HL-60 (cell line): ENCODE data around the gene DNAH2.

Experiments used
- DNase-seq, 2 experiments: peaks; one replicate each; pipeline ENCODE4 v3.0.0-alpha.2; 2010 to 2020; ENCODE audit warnings: low read depth in 1 of 2, low spot score in 1 of 2
- H3K27ac ChIP-seq: fragments of 250-450 bp; sonication (Bioruptor Pico); replicated peaks from 2 replicates; pipeline ENCODE4 v1.5.1; 2020; ENCODE audit warnings: mild to moderate bottlenecking, moderate library complexity
- H3K27me3 ChIP-seq: fragments of 250-450 bp; sonication (Bioruptor Pico); 2 replicates; pipeline ENCODE4 v1.5.1; 2021; ENCODE audit warnings: mild to moderate bottlenecking, moderate library complexity; ENCODE audit not compliant: insufficient read depth, poor library complexity, severe bottlenecking
- H3K4me3 ChIP-seq: replicated peaks from 2 replicates; pipeline ENCODE4 v1.5.1; 2011; ENCODE audit warnings: mild to moderate bottlenecking, control low read depth, low read length; ENCODE audit not compliant: insufficient read depth
- GABPA ChIP-seq: IDR thresholded peaks from 2 replicates; pipeline ENCODE4 v1.6.1; 2012; ENCODE audit warnings: low read depth
- POLR2AphosphoS5 ChIP-seq: IDR thresholded peaks from 2 replicates; pipeline ENCODE4 v1.6.1; 2012; ENCODE audit warnings: low read depth
- SPI1 ChIP-seq: IDR thresholded peaks from 2 replicates; pipeline ENCODE4 v1.6.1; 2012; ENCODE audit warnings: low read depth, mild to moderate bottlenecking, borderline replicate concordance
- TF ChIP-seq, protein P1 (sequence below): IDR thresholded peaks from 2 replicates; pipeline ENCODE4 v1.6.1; 2012; ENCODE audit warnings: low read depth; ENCODE audit not compliant: insufficient replicate concordance
- TF ChIP-seq, protein P2 (sequence below): IDR thresholded peaks from one replicate; pipeline ENCODE4 v1.5.1; 2011; ENCODE audit warnings: low read length, control low read depth, inconsistent platforms; ENCODE audit not compliant: insufficient read depth

Gene DNAH2

DNA sequence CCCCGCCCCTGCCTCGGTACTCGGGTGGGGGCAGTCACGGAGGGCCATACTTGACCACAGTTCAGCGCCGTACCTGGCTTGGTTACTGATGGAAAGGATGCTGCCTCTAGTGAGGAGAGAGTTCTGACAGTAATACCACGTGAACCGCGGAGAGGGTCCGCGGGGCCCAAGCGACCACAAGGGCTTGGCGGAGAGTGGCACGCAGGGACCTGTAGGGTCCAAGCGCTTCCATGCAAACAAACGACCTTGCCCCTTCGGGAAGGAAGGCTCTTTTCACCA lies 125.7 kb downstream of the DNAH2 start:
- TF ChIP-seq POLR2AphosphoS5 (no peak), GABPA (no peak), SPI1 (no peak)
- TF ChIP-seq, protein P1, sequence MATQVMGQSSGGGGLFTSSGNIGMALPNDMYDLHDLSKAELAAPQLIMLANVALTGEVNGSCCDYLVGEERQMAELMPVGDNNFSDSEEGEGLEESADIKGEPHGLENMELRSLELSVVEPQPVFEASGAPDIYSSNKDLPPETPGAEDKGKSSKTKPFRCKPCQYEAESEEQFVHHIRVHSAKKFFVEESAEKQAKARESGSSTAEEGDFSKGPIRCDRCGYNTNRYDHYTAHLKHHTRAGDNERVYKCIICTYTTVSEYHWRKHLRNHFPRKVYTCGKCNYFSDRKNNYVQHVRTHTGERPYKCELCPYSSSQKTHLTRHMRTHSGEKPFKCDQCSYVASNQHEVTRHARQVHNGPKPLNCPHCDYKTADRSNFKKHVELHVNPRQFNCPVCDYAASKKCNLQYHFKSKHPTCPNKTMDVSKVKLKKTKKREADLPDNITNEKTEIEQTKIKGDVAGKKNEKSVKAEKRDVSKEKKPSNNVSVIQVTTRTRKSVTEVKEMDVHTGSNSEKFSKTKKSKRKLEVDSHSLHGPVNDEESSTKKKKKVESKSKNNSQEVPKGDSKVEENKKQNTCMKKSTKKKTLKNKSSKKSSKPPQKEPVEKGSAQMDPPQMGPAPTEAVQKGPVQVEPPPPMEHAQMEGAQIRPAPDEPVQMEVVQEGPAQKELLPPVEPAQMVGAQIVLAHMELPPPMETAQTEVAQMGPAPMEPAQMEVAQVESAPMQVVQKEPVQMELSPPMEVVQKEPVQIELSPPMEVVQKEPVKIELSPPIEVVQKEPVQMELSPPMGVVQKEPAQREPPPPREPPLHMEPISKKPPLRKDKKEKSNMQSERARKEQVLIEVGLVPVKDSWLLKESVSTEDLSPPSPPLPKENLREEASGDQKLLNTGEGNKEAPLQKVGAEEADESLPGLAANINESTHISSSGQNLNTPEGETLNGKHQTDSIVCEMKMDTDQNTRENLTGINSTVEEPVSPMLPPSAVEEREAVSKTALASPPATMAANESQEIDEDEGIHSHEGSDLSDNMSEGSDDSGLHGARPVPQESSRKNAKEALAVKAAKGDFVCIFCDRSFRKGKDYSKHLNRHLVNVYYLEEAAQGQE = no peak
- TF ChIP-seq, protein P2, sequence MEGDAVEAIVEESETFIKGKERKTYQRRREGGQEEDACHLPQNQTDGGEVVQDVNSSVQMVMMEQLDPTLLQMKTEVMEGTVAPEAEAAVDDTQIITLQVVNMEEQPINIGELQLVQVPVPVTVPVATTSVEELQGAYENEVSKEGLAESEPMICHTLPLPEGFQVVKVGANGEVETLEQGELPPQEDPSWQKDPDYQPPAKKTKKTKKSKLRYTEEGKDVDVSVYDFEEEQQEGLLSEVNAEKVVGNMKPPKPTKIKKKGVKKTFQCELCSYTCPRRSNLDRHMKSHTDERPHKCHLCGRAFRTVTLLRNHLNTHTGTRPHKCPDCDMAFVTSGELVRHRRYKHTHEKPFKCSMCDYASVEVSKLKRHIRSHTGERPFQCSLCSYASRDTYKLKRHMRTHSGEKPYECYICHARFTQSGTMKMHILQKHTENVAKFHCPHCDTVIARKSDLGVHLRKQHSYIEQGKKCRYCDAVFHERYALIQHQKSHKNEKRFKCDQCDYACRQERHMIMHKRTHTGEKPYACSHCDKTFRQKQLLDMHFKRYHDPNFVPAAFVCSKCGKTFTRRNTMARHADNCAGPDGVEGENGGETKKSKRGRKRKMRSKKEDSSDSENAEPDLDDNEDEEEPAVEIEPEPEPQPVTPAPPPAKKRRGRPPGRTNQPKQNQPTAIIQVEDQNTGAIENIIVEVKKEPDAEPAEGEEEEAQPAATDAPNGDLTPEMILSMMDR = no peak
- H3K27ac ChIP-seq = peak overlapping the region; percentile 95
- no peaks in the 10 kb centered on the region for H3K27me3 ChIP-seq
- DNase-seq = no peak
- H3K4me3 ChIP-seq = peak overlapping the region; percentile 56

DNA sequence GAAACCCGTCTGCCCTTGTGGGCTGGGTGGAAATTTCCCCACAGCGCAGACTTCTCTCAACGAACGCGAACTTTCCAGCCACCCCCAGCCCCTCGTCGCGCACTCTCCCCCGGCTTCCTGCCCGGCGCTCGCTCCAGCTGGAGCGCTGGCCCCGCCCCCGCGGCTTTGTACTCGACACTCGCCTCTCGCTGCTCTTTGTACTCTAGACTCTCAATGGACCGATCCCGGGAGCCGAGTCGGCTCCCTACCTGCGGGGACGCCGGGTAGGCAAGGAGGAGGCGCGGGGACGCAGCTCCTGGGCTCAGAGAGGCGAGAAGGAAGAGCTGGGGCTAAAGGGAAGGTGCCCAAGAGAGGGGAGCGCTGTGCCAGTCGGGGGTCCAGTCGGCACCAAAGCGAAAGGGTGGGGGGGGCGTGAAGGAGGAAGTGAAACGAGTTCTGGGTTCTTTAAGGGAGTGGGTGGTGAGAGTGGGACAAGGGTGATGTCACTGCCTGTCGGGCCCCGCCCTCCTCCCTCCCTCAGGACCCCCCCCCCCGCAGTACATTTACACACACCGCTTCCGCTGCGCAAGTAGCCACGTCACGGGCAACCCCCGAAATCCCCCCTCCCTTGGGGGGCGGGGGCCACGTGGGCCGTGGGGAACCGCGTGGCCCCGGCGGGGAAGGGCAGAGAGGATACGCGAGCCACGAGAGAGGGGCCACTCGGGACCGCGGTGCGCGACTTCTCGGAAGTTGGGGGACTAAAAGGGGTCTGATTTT lies 126.2 kb downstream of the DNAH2 start:
- Histone ChIP-seq H3K4me3 (peak overlapping the region; percentile 56), H3K27me3 (no peaks in the 10 kb centered on the region), H3K27ac (peak overlapping the region; percentile 95)
- DNase-seq = peak in 1 of 2 experiments; percentile 61
- TF ChIP-seq SPI1 = peak; percentile 23; the same call in 1 of the 2 replicates
- TF ChIP-seq, protein P2 = no peak

DNA sequence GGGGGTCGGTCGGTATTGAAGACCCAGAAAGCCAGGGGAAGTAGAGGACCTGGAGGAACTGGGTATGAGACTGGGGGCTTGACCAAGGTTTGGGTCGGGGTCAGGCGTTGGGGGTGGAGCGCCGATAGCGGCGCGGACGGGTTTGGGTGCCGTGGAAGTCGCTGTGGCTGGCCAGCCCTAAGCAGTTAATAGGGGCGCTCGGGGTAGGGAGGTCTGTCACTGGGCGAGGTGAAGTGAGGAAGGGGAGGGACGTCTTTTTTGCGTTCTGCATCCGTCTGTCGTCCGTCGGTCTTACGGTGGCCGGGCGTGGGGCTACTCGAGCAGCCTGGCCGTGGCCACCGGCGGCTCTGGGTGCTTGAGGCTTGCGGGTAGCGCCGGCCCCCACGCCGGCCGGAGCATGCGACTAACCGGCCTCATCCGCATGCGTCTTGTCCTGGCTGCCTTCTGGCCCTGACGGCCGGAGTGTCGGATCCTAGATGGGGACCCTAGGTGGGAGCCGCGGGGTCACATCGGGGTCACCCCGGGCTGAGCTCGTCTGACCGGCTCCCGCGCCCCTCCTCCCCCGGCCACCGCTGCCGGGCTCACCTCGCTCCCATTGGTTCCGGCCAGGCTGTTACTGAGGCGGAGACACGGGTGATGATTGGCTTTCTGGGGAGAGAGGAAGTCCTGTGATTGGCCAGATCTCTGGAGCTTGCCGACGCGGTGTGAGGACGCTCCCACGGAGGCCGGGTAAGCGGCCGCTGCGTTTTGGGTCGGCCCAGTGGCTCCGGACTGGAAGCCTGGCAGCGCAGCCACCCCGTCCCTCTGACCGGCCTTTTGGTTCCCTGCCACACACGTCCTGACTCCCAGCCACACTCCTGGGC lies 127.0 kb downstream of the DNAH2 start:
- TF ChIP-seq SPI1 (peak; percentile 70; the same call in 1 of the 2 replicates), GABPA (no peak), POLR2AphosphoS5 (peak; percentile 50; the same call in 1 of the 2 replicates)
- TF ChIP-seq, protein P1 = no peak
- TF ChIP-seq, protein P2 = no peak
- DNase-seq = peak in 1 of 2 experiments; percentile 79
- H3K27me3 ChIP-seq = no peaks in the 10 kb centered on the region
- H3K27ac ChIP-seq = peak overlapping the region; percentile 95
- H3K4me3 ChIP-seq = peak overlapping the region; percentile 56
